ENCODE results near the gene EMID1.

The EMID1 gene

GRCh38 chr22:29260601-29261315, 55.1 kb downstream of the EMID1 start:
- DNase-seq, result no peak

GRCh38 chr22:29263791-29264276, 58.1 kb downstream of the EMID1 start:
- DNase-seq, result no peak

- DNase-seq, result no peak
These were observed 59.6 kb downstream of the EMID1 start for GRCh38 chr22:29265305-29265704.

GRCh38 chr22:29265929-29266328, 60.2 kb downstream of the EMID1 start:
- DNase-seq, result no peak

GRCh38 chr22:29266564-29267461, 61.1 kb downstream of the EMID1 start:
- no peak for DNase-seq

- DNase-seq, result no peak
These were observed 61.8 kb downstream of the EMID1 start for GRCh38 chr22:29267462-29267857.

- DNase-seq, result peak; percentile 94
These were observed 62.3 kb downstream of the EMID1 start, which contains the start of the genes EWSR1 and RHBDD3 for GRCh38 chr22:29267858-29268510. TSS of gene EWSR1 (plus strand) at chr22:29268268. CDS start at chr22:29268337, 69 bp downstream. TSS of gene RHBDD3 (minus strand) at chr22:29267981. CDS start at chr22:29265626, 2,355 bp downstream.

GRCh38 chr22:29268511-29269229, 63.0 kb downstream of the EMID1 start:
- DNase-seq, result peak; percentile 35

GRCh38 chr22:29269230-29269604, 63.5 kb downstream of the EMID1 start:
- DNase-seq, result no peak

GRCh38 chr22:29269731-29270474, 64.2 kb downstream of the EMID1 start:
- DNase-seq, result no peak

- DNase-seq, result no peak
These were observed 65.0 kb downstream of the EMID1 start for GRCh38 chr22:29270475-29271271.

- no peak for DNase-seq
These were observed 66.9 kb downstream of the EMID1 start for GRCh38 chr22:29272624-29273023.

GRCh38 chr22:29275167-29275566, 69.5 kb downstream of the EMID1 start:
- DNase-seq, result no peak

GRCh38 chr22:29275819-29276565, 70.3 kb downstream of the EMID1 start:
- no peak for DNase-seq

GRCh38 chr22:29277927-29278326, 72.2 kb downstream of the EMID1 start:
- DNase-seq, result no peak

GRCh38 chr22:29284196-29284595, 78.5 kb downstream of the EMID1 start:
- DNase-seq, result no peak

GRCh38 chr22:29288837-29289236, 83.1 kb downstream of the EMID1 start:
- DNase-seq, result no peak

- no peak for DNase-seq
These were observed 84.4 kb downstream of the EMID1 start for GRCh38 chr22:29290061-29290460.

GRCh38 chr22:29291215-29291614, 85.5 kb downstream of the EMID1 start:
- DNase-seq, result no peak

GRCh38 chr22:29292379-29292778, 86.7 kb downstream of the EMID1 start:
- no peak for DNase-seq
